H1 (cell line): ENCODE measurements around the gene PFKFB3.

Experiments used
- CBX5 ChIP-seq: fragments of 300-800, 300-1000 bp; sonication (generic); IDR thresholded peaks from 2 replicates; pipeline ENCODE4 v1.7.1; 2016; ENCODE audit warnings: antibody characterized with exemption, low read length, low read depth
- CBX8 ChIP-seq: fragments of 300-800, 300-1000 bp; sonication (generic); IDR thresholded peaks from 2 replicates; pipeline ENCODE4 v1.7.1; 2016; ENCODE audit warnings: low read depth, low read length, borderline replicate concordance
- CTCF ChIP-seq, 3 experiments: IDR thresholded peaks; 1 replicate in 2 of 3; 2 replicates in 1 of 3; pipeline versions ENCODE4 v1.5.1 to v1.6.1; 2011; ENCODE audit warnings: low read length in 3 of 3, mild to moderate bottlenecking in 3 of 3, inconsistent platforms in 2 of 3, low read depth in 1 of 3, moderate library complexity in 1 of 3; ENCODE audit not compliant: insufficient read depth in 1 of 3; ENCODE audit errors: control extremely low read depth in 1 of 3
- EZH2 ChIP-seq: fragments of 200-600 bp; sonication (generic); IDR thresholded peaks from 2 replicates; pipeline ENCODE4 v1.7.1; 2012; ENCODE audit warnings: low read depth, mild to moderate bottlenecking, moderate library complexity, low read length, inconsistent platforms; ENCODE audit not compliant: severe bottlenecking
- SP1 ChIP-seq: IDR thresholded peaks from 2 replicates; pipeline ENCODE4 v1.6.1; 2011; ENCODE audit warnings: low read depth, low read length
- SUZ12 ChIP-seq: fragments of 200-600 bp; sonication (generic); IDR thresholded peaks from 2 replicates; pipeline ENCODE4 v1.6.1; 2012; ENCODE audit warnings: mild to moderate bottlenecking, inconsistent platforms, low read length, moderate library complexity, mixed read lengths
- TEAD4 ChIP-seq: IDR thresholded peaks from 2 replicates; pipeline ENCODE4 v1.6.1; 2012; ENCODE audit warnings: low read depth, low read length, inconsistent platforms, mixed read lengths

- TF ChIP-seq EZH2 (no peak), CTCF (IDR thresholded peaks at IDR 0.05; ENCODE audit: control extremely low read depth in 1 of 3, insufficient read depth in 1 of 3, low read depth in 1 of 3, low read length in 3 of 3) (no peak), SUZ12 (no peak), TEAD4 (no peak), CBX5 (no peak), SP1 (no peak), CBX8 (no peak)
Measured at GRCh38 chr10:6198171-6198570, 4.6 kb upstream of the PFKFB3 start.
